ENCODE measurements around the gene C11orf98. TPM values are rescaled to one million over a fixed set of nuclear protein-coding genes. Genes with fewer than 3 reads are reported as not detected.
A peak's percentile ranks its signal among the peaks of the same experiment; 100 is the strongest.

The C11orf98 gene
- total RNA-seq, 2 donors from 2014 or later: 125 to 140 TPM

DNA sequence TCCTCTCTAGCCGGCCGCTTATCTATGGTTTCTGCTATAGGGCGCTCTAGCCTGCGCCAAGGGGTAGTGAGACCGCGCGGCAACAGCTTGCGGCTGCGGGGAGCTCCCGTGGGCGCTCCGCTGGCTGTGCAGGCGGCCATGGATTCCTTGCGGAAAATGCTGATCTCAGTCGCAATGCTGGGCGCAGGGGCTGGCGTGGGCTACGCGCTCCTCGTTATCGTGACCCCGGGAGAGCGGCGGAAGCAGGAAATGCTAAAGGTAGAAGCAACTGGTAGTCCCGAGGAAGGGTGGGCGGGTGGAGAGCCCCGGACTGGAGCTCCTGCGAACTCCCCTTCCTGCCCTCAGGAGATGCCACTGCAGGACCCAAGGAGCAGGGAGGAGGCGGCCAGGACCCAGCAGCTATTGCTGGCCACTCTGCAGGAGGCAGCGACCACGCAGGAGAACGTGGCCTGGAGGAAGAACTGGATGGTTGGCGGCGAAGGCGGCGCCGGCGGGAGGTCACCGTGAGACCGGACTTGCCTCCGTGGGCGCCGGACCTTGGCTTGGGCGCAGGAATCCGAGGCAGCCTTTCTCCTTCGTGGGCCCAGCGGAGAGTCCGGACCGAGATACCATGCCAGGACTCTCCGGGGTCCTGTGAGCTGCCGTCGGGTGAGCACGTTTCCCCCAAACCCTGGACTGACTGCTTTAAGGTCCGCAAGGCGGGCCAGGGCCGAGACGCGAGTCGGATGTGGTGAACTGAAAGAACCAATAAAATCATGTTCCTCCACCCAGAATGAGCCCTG is 6.8 kb upstream of the C11orf98 start, which contains the start of the genes LBHD1 and UQCC3:
Gene LBHD1 (minus strand): TSS at position 660 of the 782 bp plus-strand sequence. CDS start 2,236 bp downstream, outside the sequence.
Gene UQCC3 (plus strand): TSS at position 66 of the 782 bp plus-strand sequence. CDS start 73 bp downstream, at position 139.
- peak; percentile 93 for DNase-seq
- H3K9me3 Mint-ChIP-seq: no peaks in the 10 kb centered on the region
- H3K27me3 Mint-ChIP-seq (ENCODE audit: insufficient read depth): no peaks in the 10 kb centered on the region
- H3K36me3 Mint-ChIP-seq (ENCODE audit: low read depth): peaks cover 31% of the 10 kb centered on the region
- H3K36me3 ChIP-seq (ENCODE audit: control insufficient read depth, insufficient read depth, low read length): peaks cover 39% of the 10 kb centered on the region
- peak within 1 kb of the TSS; percentile 81 for H3K9ac ChIP-seq (ENCODE audit: extremely low read depth, low read length, poor library complexity, severe bottlenecking)
- H3K4me1 Mint-ChIP-seq: peaks cover 17% of the 10 kb centered on the region
- peak within 1 kb of the TSS; percentile 90 for H3K4me3 ChIP-seq (ENCODE audit: low read length)
- 0 to 1% methylated on average over 29 to 59 of the region's 59 CpGs for WGBS, 2 experiments (ENCODE audit: insufficient coverage in 1 of 2, insufficient read length in 1 of 2)
- peak within 1 kb of the TSS; percentile 71 for H3K27ac ChIP-seq (ENCODE audit: low read depth, low read length)
- H3K4me3 Mint-ChIP-seq: peak within 1 kb of the TSS; percentile 98
- no peaks in the 10 kb centered on the region for H3K4me1 ChIP-seq (ENCODE audit: control insufficient read depth, insufficient read depth, low read length)
- TF ChIP-seq, protein P1, sequence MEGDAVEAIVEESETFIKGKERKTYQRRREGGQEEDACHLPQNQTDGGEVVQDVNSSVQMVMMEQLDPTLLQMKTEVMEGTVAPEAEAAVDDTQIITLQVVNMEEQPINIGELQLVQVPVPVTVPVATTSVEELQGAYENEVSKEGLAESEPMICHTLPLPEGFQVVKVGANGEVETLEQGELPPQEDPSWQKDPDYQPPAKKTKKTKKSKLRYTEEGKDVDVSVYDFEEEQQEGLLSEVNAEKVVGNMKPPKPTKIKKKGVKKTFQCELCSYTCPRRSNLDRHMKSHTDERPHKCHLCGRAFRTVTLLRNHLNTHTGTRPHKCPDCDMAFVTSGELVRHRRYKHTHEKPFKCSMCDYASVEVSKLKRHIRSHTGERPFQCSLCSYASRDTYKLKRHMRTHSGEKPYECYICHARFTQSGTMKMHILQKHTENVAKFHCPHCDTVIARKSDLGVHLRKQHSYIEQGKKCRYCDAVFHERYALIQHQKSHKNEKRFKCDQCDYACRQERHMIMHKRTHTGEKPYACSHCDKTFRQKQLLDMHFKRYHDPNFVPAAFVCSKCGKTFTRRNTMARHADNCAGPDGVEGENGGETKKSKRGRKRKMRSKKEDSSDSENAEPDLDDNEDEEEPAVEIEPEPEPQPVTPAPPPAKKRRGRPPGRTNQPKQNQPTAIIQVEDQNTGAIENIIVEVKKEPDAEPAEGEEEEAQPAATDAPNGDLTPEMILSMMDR (conservative IDR thresholded peaks at IDR 0.05): no peak
- H3K27me3 ChIP-seq (ENCODE audit: control insufficient read depth, insufficient read depth, low read length, poor library complexity, severe bottlenecking): no peaks in the 10 kb centered on the region
- H3K27ac Mint-ChIP-seq: peak within 1 kb of the TSS; percentile 95
- H3K9me3 ChIP-seq (ENCODE audit: control insufficient read depth, low read length): no peaks in the 10 kb centered on the region

DNA sequence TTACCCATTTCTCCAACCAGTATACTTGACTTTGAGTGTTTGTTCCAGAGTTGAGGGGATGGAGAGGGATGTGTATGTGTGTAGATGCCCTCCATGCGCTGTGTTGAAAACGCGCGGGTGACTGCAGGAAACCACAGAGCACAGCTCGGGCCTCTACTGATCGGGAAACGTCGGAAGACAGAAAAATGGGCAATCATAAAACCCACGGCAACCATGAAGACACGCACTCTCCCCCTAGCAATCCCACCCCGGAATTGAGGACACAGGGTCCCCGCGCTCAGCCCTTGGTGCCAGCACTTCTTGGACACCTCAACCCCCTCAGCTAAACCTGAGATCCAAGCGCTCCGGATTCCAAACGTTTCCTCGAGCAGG is 6.2 kb upstream of the C11orf98 start:
- Mint-ChIP-seq H3K27me3 (ENCODE audit: insufficient read depth) (no peaks in the 10 kb centered on the region), H3K4me3 (peak overlapping the region; percentile 98), H3K27ac (peak overlapping the region; percentile 95), H3K4me1 (peaks cover 23% of the 10 kb centered on the region), H3K36me3 (ENCODE audit: low read depth) (peaks cover 31% of the 10 kb centered on the region), H3K9me3 (no peaks in the 10 kb centered on the region)
- 5% methylated on average over 4 to 17 of the region's 17 CpGs for WGBS, 2 experiments (ENCODE audit: insufficient coverage in 1 of 2, insufficient read length in 1 of 2)
- Histone ChIP-seq H3K4me1 (ENCODE audit: control insufficient read depth, insufficient read depth, low read length) (no peaks in the 10 kb centered on the region), H3K4me3 (ENCODE audit: low read length) (peak overlapping the region; percentile 90), H3K9me3 (ENCODE audit: control insufficient read depth, low read length) (no peaks in the 10 kb centered on the region), H3K9ac (ENCODE audit: extremely low read depth, low read length, poor library complexity, severe bottlenecking) (peak overlapping the region; percentile 81), H3K36me3 (ENCODE audit: control insufficient read depth, insufficient read depth, low read length) (peaks cover 39% of the 10 kb centered on the region), H3K27me3 (ENCODE audit: control insufficient read depth, insufficient read depth, low read length, poor library complexity, severe bottlenecking) (no peaks in the 10 kb centered on the region), H3K27ac (ENCODE audit: low read depth, low read length) (peak overlapping the region; percentile 71)
- TF ChIP-seq, protein P1 (conservative IDR thresholded peaks at IDR 0.05): no peak
- DNase-seq: no peak

GRCh38 chr11:62669420-62670161 is 4.6 kb upstream of the C11orf98 start:
- peaks cover 27% of the 10 kb centered on the region for H3K36me3 Mint-ChIP-seq (ENCODE audit: low read depth)
- no peaks in the 10 kb centered on the region for H3K27me3 Mint-ChIP-seq (ENCODE audit: insufficient read depth)
- Histone ChIP-seq H3K27me3 (ENCODE audit: control insufficient read depth, insufficient read depth, low read length, poor library complexity, severe bottlenecking) (no peaks in the 10 kb centered on the region), H3K9me3 (ENCODE audit: control insufficient read depth, low read length) (no peaks in the 10 kb centered on the region), H3K27ac (ENCODE audit: low read depth, low read length) (peak overlapping the region; percentile 36), H3K9ac (ENCODE audit: extremely low read depth, low read length, poor library complexity, severe bottlenecking) (no peak overlapping the region), H3K36me3 (ENCODE audit: control insufficient read depth, insufficient read depth, low read length) (peaks cover 29% of the 10 kb centered on the region), H3K4me1 (ENCODE audit: control insufficient read depth, insufficient read depth, low read length) (no peaks in the 10 kb centered on the region), H3K4me3 (ENCODE audit: low read length) (no peak overlapping the region)
- H3K27ac Mint-ChIP-seq: peak overlapping the region; percentile 72
- TF ChIP-seq, protein P1 (conservative IDR thresholded peaks at IDR 0.05): no peak
- no peaks in the 10 kb centered on the region for H3K9me3 Mint-ChIP-seq
- WGBS, 2 experiments (ENCODE audit: insufficient coverage in 1 of 2, insufficient read length in 1 of 2): 93 to 100% methylated on average over 2 to 4 of the region's 4 CpGs
- peaks cover 23% of the 10 kb centered on the region for H3K4me1 Mint-ChIP-seq
- DNase-seq: peak; percentile 55
- peak overlapping the region; percentile 98 for H3K4me3 Mint-ChIP-seq

Measured in endodermal cell (in vitro differentiated cells).